Midbrain (tissue), 1 donor: ENCODE results near the gene DMWD.

Experiments used
- DNase-seq: peaks from one replicate; lab custom pipeline; 2025; lab: John Stamatoyannopoulos, UW

DMWD gene

GRCh38 chr19:45770192-45771101 lies 22.2 kb downstream of the DMWD start:
- peak; percentile 90 for DNase-seq

- peak; percentile 66 for DNase-seq
These were observed 22.8 kb downstream of the DMWD start for GRCh38 chr19:45769821-45770191.

DNA sequence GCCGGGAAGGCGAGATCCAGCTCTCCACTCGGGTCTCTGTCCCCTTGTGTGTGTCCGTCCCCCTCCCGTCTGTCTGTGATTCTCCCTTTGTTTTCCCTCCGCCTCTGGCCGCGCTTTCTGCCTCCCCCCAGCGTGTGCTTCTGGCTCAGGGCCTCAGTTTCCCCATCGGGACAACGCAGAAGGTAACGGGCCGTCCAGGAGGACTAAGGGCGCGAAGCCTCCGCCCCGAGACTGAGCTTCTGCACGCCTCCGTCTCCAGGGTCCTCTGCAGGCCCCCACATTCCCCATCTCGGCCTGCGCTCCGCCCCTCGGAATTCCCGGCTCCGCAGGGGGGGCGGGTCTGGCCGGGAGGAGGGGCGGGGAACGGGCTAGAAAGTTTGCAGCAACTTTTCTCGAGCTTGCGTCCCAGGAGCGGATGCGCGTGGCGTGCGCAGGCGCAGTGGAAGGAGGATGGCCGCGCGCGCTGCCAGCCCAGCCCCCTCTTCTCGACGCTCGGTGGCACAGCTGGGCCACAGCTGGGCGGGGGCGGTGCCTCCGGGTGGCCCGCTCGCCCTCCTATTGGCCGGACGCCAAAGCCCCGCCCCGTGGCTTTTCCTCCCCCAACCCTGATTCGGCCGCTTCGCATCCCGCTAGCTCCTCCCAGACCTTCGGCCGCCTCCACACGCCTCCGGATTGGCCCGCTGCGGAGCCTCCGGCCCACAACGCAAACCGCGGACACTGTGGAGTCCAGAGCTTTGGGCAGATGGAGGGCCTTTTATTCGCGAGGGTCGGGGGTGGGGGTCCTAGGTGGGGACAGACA lies 23.5 kb downstream of the DMWD start, which contains the start of gene SIX5:
Gene SIX5, minus strand, starts transcription at position 269 of the 799 bp plus-strand sequence. CDS start 408 bp downstream, outside the sequence.
- peak; percentile 97 for DNase-seq

GRCh38 chr19:45768655-45768983 lies 24.0 kb downstream of the DMWD start:
- no peak for DNase-seq

DNA sequence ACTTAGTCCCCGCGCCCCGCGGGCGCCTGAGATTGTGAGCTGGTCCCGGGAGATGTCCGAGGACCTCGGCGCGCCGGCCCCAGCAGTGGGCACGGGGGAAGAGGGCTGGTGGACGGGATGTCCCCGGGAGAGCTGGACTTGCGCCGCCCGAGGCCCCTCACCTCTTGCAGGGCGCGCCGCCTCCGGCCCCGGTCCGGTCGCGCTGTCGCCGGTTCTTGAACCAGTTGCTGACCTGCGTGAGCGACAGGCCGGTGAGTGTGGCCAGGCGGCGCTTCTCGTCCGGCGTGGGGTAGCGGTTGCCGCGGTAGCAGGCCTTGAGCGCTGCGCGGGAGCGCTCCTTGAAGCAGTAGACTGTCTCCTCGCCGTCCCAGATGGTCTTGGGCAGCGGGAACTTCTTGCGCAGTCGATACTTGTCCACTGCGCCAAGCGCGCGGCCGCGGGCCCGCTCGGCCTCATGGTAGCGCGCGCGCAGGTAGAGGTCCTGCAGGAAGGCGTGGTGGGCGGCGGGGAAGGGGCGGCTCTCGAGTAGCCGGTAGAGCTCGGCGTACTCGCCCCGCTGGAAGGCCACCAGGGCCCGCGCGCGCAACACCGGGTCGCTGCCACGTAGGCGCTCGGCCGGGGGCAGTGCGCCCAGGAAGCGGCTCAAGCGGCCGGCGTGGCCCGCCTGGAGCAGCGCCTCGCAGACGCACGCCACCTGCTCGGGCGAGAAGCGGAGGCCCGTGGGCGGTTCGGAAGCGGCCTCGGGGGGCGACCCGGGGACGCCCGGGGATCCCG lies 24.6 kb downstream of the DMWD start:
- DNase-seq, result peak; percentile 24

DNA sequence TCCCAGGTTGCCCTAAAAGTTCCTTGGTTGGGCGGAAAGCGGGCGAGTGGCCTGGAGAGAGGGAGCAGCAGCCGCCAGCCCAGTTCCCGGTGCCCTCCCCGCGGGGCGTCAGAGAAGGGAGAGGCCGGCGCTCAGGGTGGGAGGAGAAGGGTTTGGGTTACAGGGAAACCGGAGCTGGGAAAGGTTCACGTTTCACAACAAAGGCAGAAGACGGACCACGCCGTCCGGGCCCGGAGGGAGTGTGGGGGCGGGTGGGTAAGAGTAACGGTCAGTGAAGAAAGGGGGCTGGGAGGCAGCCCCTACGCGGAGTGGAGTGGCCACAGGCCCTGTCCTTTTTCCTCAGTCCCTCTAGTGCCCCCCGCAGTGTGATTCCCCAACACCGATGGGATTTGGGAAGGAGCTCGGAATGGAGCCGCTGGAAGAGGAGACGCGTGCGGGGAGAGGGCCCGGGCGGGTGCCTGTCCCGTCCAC lies 25.2 kb downstream of the DMWD start:
- DNase-seq, result peak; percentile 9

DNA sequence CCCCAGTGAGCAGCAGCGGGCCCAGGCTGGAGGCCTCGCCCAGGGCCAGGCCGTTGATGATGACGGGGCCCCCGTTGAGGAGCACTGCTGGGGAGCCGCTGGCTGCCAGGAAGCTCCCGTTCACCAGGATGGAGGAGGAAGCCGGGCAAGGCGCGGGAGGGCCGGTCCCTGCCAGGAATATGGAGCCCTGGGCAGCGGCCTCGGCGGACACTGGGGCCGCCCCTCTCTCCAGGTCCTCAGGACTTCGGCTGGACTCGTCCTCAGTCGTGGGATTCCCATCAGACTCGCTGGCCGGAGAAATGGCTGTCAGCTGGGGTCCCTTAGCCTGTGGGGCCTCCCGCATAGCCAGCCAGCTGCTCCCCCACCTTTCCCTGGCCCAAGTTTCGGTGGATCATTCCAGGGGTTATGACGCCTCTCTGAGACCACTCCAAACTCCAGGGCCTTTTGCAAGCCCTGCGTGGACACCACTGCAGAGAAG lies 25.7 kb downstream of the DMWD start:
- no peak for DNase-seq

GRCh38 chr19:45766296-45766868 lies 26.3 kb downstream of the DMWD start:
- no peak for DNase-seq

GRCh38 chr19:45765702-45766295 lies 26.8 kb downstream of the DMWD start:
- DNase-seq, result no peak

DNA sequence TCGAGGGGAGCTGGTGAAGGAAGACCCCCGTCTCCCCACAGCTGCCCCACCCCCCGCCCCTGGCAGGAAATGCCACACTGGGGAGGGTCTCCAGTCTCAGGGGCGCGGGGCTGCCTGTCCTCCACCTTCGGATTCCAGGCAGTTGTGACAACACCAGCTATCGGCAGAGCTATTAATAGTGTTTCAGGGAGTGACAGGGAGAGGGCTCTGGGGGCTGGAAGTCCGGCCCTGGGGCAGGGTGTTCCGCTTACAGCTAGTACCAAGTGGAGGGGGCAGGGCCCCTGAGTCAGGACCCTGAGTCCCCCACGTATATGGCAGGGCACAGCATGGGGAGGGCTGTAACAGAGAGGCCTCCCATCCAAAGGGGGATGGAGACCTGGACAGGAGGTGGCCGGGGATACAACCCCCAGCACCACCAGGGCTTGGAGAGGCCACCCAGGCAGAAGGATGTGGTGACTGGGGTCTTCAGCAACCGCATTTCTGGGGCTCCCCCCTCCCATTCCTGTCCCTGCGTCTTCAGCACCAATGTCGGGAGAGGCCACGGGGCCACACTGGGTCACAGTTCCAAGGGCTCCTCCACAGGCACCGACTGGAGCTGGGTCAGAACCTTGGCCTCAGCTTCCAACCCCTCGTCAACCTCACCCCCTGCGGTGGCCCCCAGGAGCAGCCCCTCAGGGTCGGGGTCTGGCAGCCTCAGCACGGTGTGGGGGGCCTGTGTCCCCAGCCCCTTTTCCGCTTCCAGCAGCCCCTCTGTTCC lies 27.5 kb downstream of the DMWD start:
- DNase-seq, result no peak

DNA sequence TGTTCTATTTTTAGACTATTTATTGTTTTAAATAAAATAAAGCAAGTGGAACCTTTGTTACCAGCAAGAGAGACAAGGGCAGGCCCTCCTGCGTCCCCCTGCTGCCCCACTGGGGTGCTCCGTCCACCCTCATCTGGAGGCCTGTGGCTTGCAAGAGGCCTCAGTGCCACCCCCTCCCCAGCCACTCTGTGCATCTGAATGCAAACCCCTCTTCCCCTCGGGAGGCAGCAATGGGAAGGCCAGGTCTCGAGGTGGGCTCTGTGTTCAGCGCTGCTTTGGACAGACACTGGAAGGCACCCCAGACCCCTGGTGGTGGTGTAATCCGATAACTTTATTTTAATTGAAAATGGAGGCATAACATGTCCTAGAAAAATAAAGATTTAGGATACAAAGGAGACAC lies 28.2 kb downstream of the DMWD start:
- no peak for DNase-seq

- no peak for DNase-seq
These were observed 28.9 kb downstream of the DMWD start for GRCh38 chr19:45763691-45764294.

DNA sequence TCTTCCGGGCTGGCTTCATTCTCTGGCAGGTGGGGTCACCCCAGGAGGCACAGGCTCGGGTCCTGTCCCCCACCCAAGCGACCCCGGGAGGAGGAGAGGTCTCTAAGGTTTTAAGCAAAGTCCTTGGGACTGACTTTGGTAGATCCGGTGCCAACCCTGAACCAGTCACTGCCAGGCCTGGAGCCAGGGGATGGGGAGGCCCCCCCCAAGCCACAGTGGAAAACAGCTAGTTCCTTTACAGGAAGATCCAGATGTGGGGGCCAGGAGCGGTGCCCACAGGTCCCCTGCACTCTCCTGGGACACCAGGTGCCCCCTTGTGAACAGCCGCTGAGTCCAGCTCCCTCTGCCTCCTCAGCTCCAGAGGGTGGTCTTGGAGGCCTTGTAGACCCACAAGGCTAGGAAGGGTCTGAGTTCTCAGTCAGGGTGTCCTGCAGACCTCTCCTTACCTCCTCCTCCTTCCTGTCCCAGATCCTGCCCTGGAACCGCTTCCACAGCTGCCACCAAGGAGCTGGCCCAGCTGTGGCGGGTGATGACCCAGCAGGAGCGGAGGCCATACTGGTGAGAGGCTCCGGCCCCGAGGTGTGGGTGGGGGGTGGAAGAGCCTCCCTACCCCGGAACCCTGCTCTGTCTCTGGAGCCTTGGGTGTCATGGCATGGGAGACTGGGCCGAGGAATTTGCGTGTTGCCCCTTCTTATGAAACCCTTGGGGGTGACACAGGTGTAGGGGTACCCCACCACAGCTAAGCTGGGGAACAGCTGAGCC lies 29.6 kb downstream of the DMWD start:
- no peak for DNase-seq

GRCh38 chr19:45761714-45762113 lies 30.9 kb downstream of the DMWD start:
- no peak for DNase-seq

DNA sequence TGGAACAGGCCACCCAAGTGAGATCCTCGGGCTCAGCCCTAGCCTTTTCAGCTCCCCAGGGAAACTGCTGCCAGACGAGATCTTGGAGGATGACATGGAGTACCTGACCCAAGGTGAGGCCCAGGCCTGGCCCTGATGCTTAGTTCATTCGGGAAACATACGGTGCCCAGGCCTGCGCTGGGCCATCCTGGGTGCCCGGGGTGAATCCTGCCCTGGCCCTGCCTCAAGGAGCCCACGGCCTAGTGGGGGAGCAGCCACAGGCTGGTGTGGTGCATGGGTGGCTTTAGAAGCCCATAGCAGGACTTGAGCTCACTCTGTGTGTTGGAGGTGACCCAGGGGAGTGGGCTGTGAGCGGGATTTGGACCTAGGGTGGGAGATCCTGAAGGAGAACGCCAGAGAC lies 33.7 kb downstream of the DMWD start:
- DNase-seq, result no peak

DNA sequence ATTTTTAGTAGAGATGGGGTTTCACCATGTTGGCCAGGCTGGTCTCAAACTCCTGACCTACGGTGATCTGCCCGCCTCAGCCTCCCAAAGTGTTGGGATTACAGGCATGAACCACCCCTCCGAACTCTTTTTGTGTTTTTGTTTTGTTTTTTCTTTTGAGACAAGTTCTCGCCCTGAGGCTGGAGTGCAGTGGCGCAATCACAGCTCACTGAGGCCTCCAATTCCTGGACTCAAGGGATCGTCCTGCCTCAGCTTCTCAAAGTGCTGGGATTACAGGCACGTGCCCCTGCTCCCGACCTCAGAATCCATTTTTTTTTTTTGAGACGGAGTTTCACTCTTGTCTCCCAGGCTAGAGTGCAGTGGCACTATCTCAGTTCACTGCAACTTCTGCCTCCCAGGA lies 35.0 kb downstream of the DMWD start:
- no peak for DNase-seq

GRCh38 chr19:45754323-45754722 lies 38.3 kb downstream of the DMWD start:
- no peak for DNase-seq

- DNase-seq, result no peak
These were observed 39.1 kb downstream of the DMWD start for GRCh38 chr19:45753548-45753947.

DNA sequence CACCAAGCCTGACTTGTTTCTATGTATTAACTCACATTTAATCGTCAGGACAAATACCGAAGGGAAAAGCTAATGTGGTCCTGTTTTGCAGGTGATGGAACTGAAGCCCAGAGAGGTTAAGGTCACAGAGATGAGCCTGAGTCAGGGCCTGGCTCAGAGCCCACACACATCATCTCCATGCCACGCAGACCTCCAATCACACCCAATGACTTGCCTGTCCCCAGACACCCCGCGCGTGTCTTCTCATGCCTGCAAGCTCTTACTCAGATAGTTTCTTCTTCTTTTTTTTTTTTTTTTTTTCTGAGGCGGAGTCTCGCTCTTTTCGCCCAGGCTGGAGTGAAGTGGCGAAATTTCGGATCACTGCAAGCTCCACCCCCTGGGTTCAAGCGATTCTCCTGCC lies 40.0 kb downstream of the DMWD start:
- DNase-seq, result no peak
